DOHH2 (cell line): ENCODE data around the gene NUP85.

Experiments used
- EZH2phosphoT487 ChIP-seq: fragments of 200-600 bp; sonication (generic); IDR thresholded peaks from 2 replicates; pipeline ENCODE4 v1.6.1; 2017; ENCODE audit warnings: borderline replicate concordance, mild to moderate bottlenecking, antibody characterized with exemption, low read length, moderate library complexity, mixed read lengths
- TF ChIP-seq, protein P1 (sequence below): fragments of 200-600 bp; sonication (generic); IDR thresholded peaks from one replicate; pipeline ENCODE4 v1.5.1; 2014; ENCODE audit warnings: antibody characterized with exemption, mild to moderate bottlenecking, low read depth, low read length; ENCODE audit not compliant: poor library complexity, severe bottlenecking

GRCh38 chr17:75174996-75175395 is 30.5 kb upstream of the NUP85 start:
- TF ChIP-seq, protein P1, sequence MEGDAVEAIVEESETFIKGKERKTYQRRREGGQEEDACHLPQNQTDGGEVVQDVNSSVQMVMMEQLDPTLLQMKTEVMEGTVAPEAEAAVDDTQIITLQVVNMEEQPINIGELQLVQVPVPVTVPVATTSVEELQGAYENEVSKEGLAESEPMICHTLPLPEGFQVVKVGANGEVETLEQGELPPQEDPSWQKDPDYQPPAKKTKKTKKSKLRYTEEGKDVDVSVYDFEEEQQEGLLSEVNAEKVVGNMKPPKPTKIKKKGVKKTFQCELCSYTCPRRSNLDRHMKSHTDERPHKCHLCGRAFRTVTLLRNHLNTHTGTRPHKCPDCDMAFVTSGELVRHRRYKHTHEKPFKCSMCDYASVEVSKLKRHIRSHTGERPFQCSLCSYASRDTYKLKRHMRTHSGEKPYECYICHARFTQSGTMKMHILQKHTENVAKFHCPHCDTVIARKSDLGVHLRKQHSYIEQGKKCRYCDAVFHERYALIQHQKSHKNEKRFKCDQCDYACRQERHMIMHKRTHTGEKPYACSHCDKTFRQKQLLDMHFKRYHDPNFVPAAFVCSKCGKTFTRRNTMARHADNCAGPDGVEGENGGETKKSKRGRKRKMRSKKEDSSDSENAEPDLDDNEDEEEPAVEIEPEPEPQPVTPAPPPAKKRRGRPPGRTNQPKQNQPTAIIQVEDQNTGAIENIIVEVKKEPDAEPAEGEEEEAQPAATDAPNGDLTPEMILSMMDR, result no peak
- TF ChIP-seq EZH2phosphoT487, result no peak
